AG04450 (cell line): ENCODE results near the gene PTX4. TPM values are rescaled to one million over a fixed set of nuclear protein-coding genes. Genes with fewer than 3 reads are reported as not detected.

Experiments used
- CTCF ChIA-PET: fragments of 300-600, 350-600 bp; formaldehyde crosslinking; extraction: SDS; loops from one replicate; lab custom pipeline; 2022; ENCODE audit warnings: antibody characterized with exemption, inconsistent platforms; lab: Charles Lee
- POLR2A ChIA-PET: fragments of 350-600 bp; formaldehyde crosslinking; extraction: SDS; loops from one replicate; lab custom pipeline; 2021; ENCODE audit warnings: antibody characterized with exemption, inconsistent platforms; lab: Yijun Ruan, JAX
- DNase-seq: peaks from one replicate; pipeline ENCODE4 v3.0.0-alpha.2; 2011; ENCODE audit warnings: low read depth, low spot score
- H3K27ac ChIP-seq: one replicate; pipeline ENCODE4 v1.5.1; 2012; ENCODE audit warnings: low read depth, low read length, control low read depth
- H3K27me3 ChIP-seq: one replicate; pipeline ENCODE4 v1.6.0; 2012; ENCODE audit warnings: low read length; ENCODE audit not compliant: control insufficient read depth, insufficient read depth
- H3K4me3 ChIP-seq: 2 replicates; pipeline ENCODE4 v1.5.1; 2011; ENCODE audit warnings: mild to moderate bottlenecking, low read depth, low read length, control low read depth
- H3K9me3 ChIP-seq: 2 replicates; pipeline ENCODE4 v1.5.1; 2012; ENCODE audit warnings: low read length; ENCODE audit not compliant: control insufficient read depth, insufficient read depth
- polyA plus RNA-seq: library from polyadenylated mRNA; depleted of rRNA; stranded (reverse); fragments of >200 nt; gene quantifications from 2 replicates; pipeline ENCODE4 v1.2.3, GENCODE V29; 2011
- TF ChIP-seq, protein P1 (sequence below): IDR thresholded peaks from 2 replicates; pipeline ENCODE4 v1.5.1; 2011; ENCODE audit warnings: low read depth, low read length, control low read depth, inconsistent platforms

Gene PTX4
- polyA plus RNA-seq, 1 experiment: not detected

- Histone ChIP-seq H3K9me3 (peaks cover 7% of the 10 kb centered on the region; the same call in 1 of the 2 replicates), H3K4me3 (no peak overlapping the region), H3K27me3 (peaks cover 2% of the 10 kb centered on the region), H3K27ac (no peak overlapping the region)
- DNase-seq: no peak
- ChIA-PET POLR2A (no interaction called here), CTCF (no interaction called here)
- TF ChIP-seq, protein P1, sequence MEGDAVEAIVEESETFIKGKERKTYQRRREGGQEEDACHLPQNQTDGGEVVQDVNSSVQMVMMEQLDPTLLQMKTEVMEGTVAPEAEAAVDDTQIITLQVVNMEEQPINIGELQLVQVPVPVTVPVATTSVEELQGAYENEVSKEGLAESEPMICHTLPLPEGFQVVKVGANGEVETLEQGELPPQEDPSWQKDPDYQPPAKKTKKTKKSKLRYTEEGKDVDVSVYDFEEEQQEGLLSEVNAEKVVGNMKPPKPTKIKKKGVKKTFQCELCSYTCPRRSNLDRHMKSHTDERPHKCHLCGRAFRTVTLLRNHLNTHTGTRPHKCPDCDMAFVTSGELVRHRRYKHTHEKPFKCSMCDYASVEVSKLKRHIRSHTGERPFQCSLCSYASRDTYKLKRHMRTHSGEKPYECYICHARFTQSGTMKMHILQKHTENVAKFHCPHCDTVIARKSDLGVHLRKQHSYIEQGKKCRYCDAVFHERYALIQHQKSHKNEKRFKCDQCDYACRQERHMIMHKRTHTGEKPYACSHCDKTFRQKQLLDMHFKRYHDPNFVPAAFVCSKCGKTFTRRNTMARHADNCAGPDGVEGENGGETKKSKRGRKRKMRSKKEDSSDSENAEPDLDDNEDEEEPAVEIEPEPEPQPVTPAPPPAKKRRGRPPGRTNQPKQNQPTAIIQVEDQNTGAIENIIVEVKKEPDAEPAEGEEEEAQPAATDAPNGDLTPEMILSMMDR: no peak
These were observed 333 bp upstream of the PTX4 start for GRCh38 chr16:1489077-1489476.

- POLR2A ChIA-PET: no interaction called here
- CTCF ChIA-PET: no interaction called here
- Histone ChIP-seq H3K27ac (no peak overlapping the region), H3K4me3 (no peak overlapping the region), H3K9me3 (peaks cover 7% of the 10 kb centered on the region; the same call in 1 of the 2 replicates), H3K27me3 (peaks cover 4% of the 10 kb centered on the region)
- no peak for DNase-seq
- TF ChIP-seq, protein P1: no peak
These were observed 616 bp downstream of the PTX4 start for GRCh38 chr16:1488054-1488601.

GRCh38 chr16:1487395-1488053, 1.2 kb downstream of the PTX4 start:
- Histone ChIP-seq H3K27ac (no peak overlapping the region), H3K9me3 (peaks cover 7% of the 10 kb centered on the region; the same call in 1 of the 2 replicates), H3K27me3 (peaks cover 4% of the 10 kb centered on the region), H3K4me3 (no peak overlapping the region)
- DNase-seq: no peak
- ChIA-PET POLR2A (interaction anchor here (0.5 kb wide), 1 partner anchor 103 kb away, joined by 3 read pairs; no protein-coding TSS in a partner anchor), CTCF (no interaction called here)
- TF ChIP-seq, protein P1: no peak

- POLR2A ChIA-PET: no interaction called here
- CTCF ChIA-PET: no interaction called here
- Histone ChIP-seq H3K27ac (no peak overlapping the region), H3K4me3 (no peak overlapping the region), H3K9me3 (peaks cover 7% of the 10 kb centered on the region; the same call in 1 of the 2 replicates), H3K27me3 (peaks cover 4% of the 10 kb centered on the region)
- TF ChIP-seq, protein P1: no peak
- DNase-seq: no peak
These were observed 2.0 kb downstream of the PTX4 start for GRCh38 chr16:1486551-1487390.
